Neural cell (in vitro differentiated cells): Measurements from ENCODE around the gene RPL18. TPM values are rescaled to one million over a fixed set of nuclear protein-coding genes. Genes with fewer than 3 reads are reported as not detected.

Experiments
- H2AFZ ChIP-seq: fragments of 200-600, 300-800 bp; sonication (generic), shearing (Covaris generic); 2 replicates; pipeline ENCODE4 v1.6.0; 2014; ENCODE audit warnings: low read depth, mild to moderate bottlenecking, antibody characterized with exemption, low read length, moderate library complexity
- H3F3A ChIP-seq: fragments of 200-600 bp; shearing (Covaris generic); 2 replicates; pipeline ENCODE4 v1.6.1; 2016; ENCODE audit warnings: mild to moderate bottlenecking, moderate library complexity, mixed read lengths, antibody characterized with exemption, low read length; ENCODE audit not compliant: insufficient read depth, poor library complexity, severe bottlenecking
- H3K27ac ChIP-seq: fragments of 200-600, 300-800 bp; sonication (generic), shearing (Covaris generic); 2 replicates; pipeline ENCODE4 v1.5.1; 2014; ENCODE audit warnings: mild to moderate bottlenecking, low read length, moderate library complexity
- H3K27me3 ChIP-seq: fragments of 300-800, 200-600 bp; sonication (generic), shearing (Covaris generic); 2 replicates; pipeline ENCODE4 v1.6.0; 2014; ENCODE audit warnings: mild to moderate bottlenecking, low read depth, low read length, moderate library complexity; ENCODE audit not compliant: insufficient read depth
- H3K36me3 ChIP-seq: fragments of 300-800, 200-600 bp; sonication (generic), shearing (Covaris generic); 2 replicates; pipeline ENCODE4 v1.5.1; 2014; ENCODE audit warnings: mild to moderate bottlenecking, antibody characterized with exemption, low read length, moderate library complexity; ENCODE audit not compliant: insufficient read depth
- H3K4me2 ChIP-seq: fragments of 300-800, 200-600 bp; sonication (generic), shearing (Covaris generic); 2 replicates; pipeline ENCODE4 v1.6.0; 2014; ENCODE audit warnings: mild to moderate bottlenecking, low read length
- H3K4me3 ChIP-seq: fragments of 300-800, 200-600 bp; sonication (generic), shearing (Covaris generic); 2 replicates; pipeline ENCODE4 v1.5.1; 2014; ENCODE audit warnings: mild to moderate bottlenecking, low read length, moderate library complexity
- H3K79me2 ChIP-seq: fragments of 200-600 bp; shearing (Covaris generic); replicated peaks from 2 replicates; pipeline ENCODE4 v1.6.0; 2014; ENCODE audit warnings: mild to moderate bottlenecking, low read length, moderate library complexity; ENCODE audit not compliant: insufficient read depth
- H3K9ac ChIP-seq: fragments of 300-800, 200-600 bp; sonication (generic), shearing (Covaris generic); 2 replicates; pipeline ENCODE4 v1.6.1; 2016; ENCODE audit warnings: mild to moderate bottlenecking, low read length, mixed read lengths
- H3K9me2 ChIP-seq: fragments of 200-600 bp; shearing (Covaris generic); 2 replicates; pipeline ENCODE4 v1.6.1; 2016; ENCODE audit warnings: mild to moderate bottlenecking, low read length, mixed read lengths; ENCODE audit not compliant: insufficient read depth
- H3K9me3 ChIP-seq: fragments of 200-600, 300-800 bp; sonication (generic), shearing (Covaris generic); 2 replicates; pipeline ENCODE4 v1.6.1; 2016; ENCODE audit warnings: mild to moderate bottlenecking, mixed run types, low read length, moderate library complexity, mixed read lengths
- H4K20me1 ChIP-seq: fragments of 200-600 bp; shearing (Covaris generic); 2 replicates; pipeline ENCODE4 v1.6.1; 2016; ENCODE audit warnings: mild to moderate bottlenecking, mixed run types; ENCODE audit not compliant: insufficient read depth
- EP300 ChIP-seq: fragments of 450-650 bp; conservative IDR thresholded peaks from 2 replicates; pipeline ENCODE4 v1.6.1; 2014; ENCODE audit warnings: antibody characterized with exemption, mild to moderate bottlenecking, moderate library complexity; ENCODE audit not compliant: poor library complexity, severe bottlenecking
- EZH2 ChIP-seq: fragments of 200-600, 300-800 bp; shearing (Covaris generic), sonication (generic); IDR thresholded peaks from 2 replicates; pipeline ENCODE4 v1.6.1; 2014; ENCODE audit warnings: antibody characterized with exemption, low read length, borderline replicate concordance, mild to moderate bottlenecking; ENCODE audit not compliant: insufficient read depth, poor library complexity, severe bottlenecking
- MXI1 ChIP-seq: fragments of 450-650 bp; conservative IDR thresholded peaks from 2 replicates; pipeline ENCODE4 v1.6.1; 2014; ENCODE audit warnings: antibody characterized with exemption, mild to moderate bottlenecking; ENCODE audit not compliant: poor library complexity, severe bottlenecking
- POLR2AphosphoS5 ChIP-seq: IDR thresholded peaks from 2 replicates; pipeline ENCODE4 v1.6.1; 2012
- RAD21 ChIP-seq: fragments of 450-650 bp; conservative IDR thresholded peaks from 2 replicates; pipeline ENCODE4 v1.6.1; 2014; ENCODE audit warnings: antibody characterized with exemption, mild to moderate bottlenecking, moderate library complexity
- SMC3 ChIP-seq: fragments of 450-650 bp; conservative IDR thresholded peaks from 2 replicates; pipeline ENCODE4 v1.6.1; 2014; ENCODE audit warnings: antibody characterized with exemption, mild to moderate bottlenecking, moderate library complexity; ENCODE audit not compliant: poor library complexity
- TAF1 ChIP-seq: IDR thresholded peaks from 2 replicates; pipeline ENCODE4 v1.6.1; 2012; ENCODE audit warnings: low read depth
- polyA plus RNA-seq: library from polyadenylated mRNA; depleted of rRNA; stranded (reverse); fragments of >200 nt; gene quantifications from 2 replicates; pipeline ENCODE4 v1.2.3, GENCODE V29; 2014
- TF ChIP-seq, protein P1 (sequence below): fragments of 450-650 bp; IDR thresholded peaks from 2 replicates; pipeline ENCODE4 v1.5.1; 2014; ENCODE audit warnings: antibody characterized with exemption, mild to moderate bottlenecking, moderate library complexity; ENCODE audit not compliant: poor library complexity, severe bottlenecking
- TF ChIP-seq, protein P2 (sequence below): IDR thresholded peaks from 2 replicates; pipeline ENCODE4 v1.6.1; 2012; ENCODE audit warnings: borderline replicate concordance

Gene RPL18
- polyA plus RNA-seq, 1 donor from 2014 or later = 2,102 TPM

GRCh38 chr19:48617146-48617937, 1.6 kb downstream of the RPL18 start:
- H3K9me3 ChIP-seq = no peaks in the 10 kb centered on the region
- H3K27me3 ChIP-seq = no peaks in the 10 kb centered on the region
- peaks cover 3% of the 10 kb centered on the region for H3K36me3 ChIP-seq
- TF ChIP-seq MXI1 (no peak), EZH2 (no peak), EP300 (no peak), RAD21 (no peak), POLR2AphosphoS5 (no peak), SMC3 (no peak), TAF1 (no peak)
- TF ChIP-seq, protein P1, sequence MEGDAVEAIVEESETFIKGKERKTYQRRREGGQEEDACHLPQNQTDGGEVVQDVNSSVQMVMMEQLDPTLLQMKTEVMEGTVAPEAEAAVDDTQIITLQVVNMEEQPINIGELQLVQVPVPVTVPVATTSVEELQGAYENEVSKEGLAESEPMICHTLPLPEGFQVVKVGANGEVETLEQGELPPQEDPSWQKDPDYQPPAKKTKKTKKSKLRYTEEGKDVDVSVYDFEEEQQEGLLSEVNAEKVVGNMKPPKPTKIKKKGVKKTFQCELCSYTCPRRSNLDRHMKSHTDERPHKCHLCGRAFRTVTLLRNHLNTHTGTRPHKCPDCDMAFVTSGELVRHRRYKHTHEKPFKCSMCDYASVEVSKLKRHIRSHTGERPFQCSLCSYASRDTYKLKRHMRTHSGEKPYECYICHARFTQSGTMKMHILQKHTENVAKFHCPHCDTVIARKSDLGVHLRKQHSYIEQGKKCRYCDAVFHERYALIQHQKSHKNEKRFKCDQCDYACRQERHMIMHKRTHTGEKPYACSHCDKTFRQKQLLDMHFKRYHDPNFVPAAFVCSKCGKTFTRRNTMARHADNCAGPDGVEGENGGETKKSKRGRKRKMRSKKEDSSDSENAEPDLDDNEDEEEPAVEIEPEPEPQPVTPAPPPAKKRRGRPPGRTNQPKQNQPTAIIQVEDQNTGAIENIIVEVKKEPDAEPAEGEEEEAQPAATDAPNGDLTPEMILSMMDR = no peak
- TF ChIP-seq, protein P2, sequence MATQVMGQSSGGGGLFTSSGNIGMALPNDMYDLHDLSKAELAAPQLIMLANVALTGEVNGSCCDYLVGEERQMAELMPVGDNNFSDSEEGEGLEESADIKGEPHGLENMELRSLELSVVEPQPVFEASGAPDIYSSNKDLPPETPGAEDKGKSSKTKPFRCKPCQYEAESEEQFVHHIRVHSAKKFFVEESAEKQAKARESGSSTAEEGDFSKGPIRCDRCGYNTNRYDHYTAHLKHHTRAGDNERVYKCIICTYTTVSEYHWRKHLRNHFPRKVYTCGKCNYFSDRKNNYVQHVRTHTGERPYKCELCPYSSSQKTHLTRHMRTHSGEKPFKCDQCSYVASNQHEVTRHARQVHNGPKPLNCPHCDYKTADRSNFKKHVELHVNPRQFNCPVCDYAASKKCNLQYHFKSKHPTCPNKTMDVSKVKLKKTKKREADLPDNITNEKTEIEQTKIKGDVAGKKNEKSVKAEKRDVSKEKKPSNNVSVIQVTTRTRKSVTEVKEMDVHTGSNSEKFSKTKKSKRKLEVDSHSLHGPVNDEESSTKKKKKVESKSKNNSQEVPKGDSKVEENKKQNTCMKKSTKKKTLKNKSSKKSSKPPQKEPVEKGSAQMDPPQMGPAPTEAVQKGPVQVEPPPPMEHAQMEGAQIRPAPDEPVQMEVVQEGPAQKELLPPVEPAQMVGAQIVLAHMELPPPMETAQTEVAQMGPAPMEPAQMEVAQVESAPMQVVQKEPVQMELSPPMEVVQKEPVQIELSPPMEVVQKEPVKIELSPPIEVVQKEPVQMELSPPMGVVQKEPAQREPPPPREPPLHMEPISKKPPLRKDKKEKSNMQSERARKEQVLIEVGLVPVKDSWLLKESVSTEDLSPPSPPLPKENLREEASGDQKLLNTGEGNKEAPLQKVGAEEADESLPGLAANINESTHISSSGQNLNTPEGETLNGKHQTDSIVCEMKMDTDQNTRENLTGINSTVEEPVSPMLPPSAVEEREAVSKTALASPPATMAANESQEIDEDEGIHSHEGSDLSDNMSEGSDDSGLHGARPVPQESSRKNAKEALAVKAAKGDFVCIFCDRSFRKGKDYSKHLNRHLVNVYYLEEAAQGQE = no peak
- H3K79me2 ChIP-seq = peaks cover 24% of the 10 kb centered on the region
- H3F3A ChIP-seq = no peaks in the 10 kb centered on the region
- peak overlapping the region; percentile 88 for H3K4me3 ChIP-seq
- peaks cover 4% of the 10 kb centered on the region for H4K20me1 ChIP-seq
- H3K9ac ChIP-seq = peak overlapping the region; percentile 88
- no peak overlapping the region for H3K27ac ChIP-seq
- no peaks in the 10 kb centered on the region for H3K9me2 ChIP-seq
- H3K4me2 ChIP-seq = peak overlapping the region; percentile 88
- no peak overlapping the region for H2AFZ ChIP-seq

- H3F3A ChIP-seq = no peaks in the 10 kb centered on the region
- H3K4me3 ChIP-seq = peak overlapping the region; percentile 88
- peaks cover 3% of the 10 kb centered on the region for H3K36me3 ChIP-seq
- H4K20me1 ChIP-seq = peaks cover 4% of the 10 kb centered on the region
- H3K9me2 ChIP-seq = no peaks in the 10 kb centered on the region
- H3K27me3 ChIP-seq = no peaks in the 10 kb centered on the region
- no peak overlapping the region for H3K27ac ChIP-seq
- H3K9ac ChIP-seq = peak overlapping the region; percentile 88
- no peak overlapping the region for H3K4me2 ChIP-seq
- TF ChIP-seq EP300 (no peak), SMC3 (no peak)
- TF ChIP-seq, protein P1 = no peak
- H3K9me3 ChIP-seq = no peaks in the 10 kb centered on the region
- H2AFZ ChIP-seq = no peak overlapping the region
- H3K79me2 ChIP-seq = peaks cover 24% of the 10 kb centered on the region
Observed at GRCh38 chr19:48616491-48617056, 2.4 kb downstream of the RPL18 start.
